OCI-LY7 (cell line): ENCODE data around the gene TCF20. TPM values are rescaled to one million over a fixed set of nuclear protein-coding genes. Genes with fewer than 3 reads are reported as not detected.

ENCODE experiments used
- BruUV-seq: library from RNA; stranded (reverse); fragments of 400-500 nt; replicated peaks from 2 replicates; lab custom pipeline; 2021; lab: Mats Ljungman, UMichigan
- CTCF ChIA-PET: fragments of 300-600 bp; sonication (Branson Sonifier 250); formaldehyde crosslinking; loops from one replicate; lab custom pipeline; 2022; ENCODE audit warnings: antibody characterized with exemption; ENCODE audit not compliant: unreplicated experiment; lab: Charles Lee
- POLR2A ChIA-PET: fragments of 300-600 bp; sonication (Branson Sonifier 250); formaldehyde crosslinking; loops from one replicate; lab custom pipeline; 2022; ENCODE audit warnings: antibody characterized with exemption; lab: Charles Lee
- DNase-seq: peaks from one replicate; pipeline ENCODE4 v3.0.0-alpha.2; 2015; ENCODE audit warnings: low spot score
- H2AFZ ChIP-seq: fragments of 200-600 bp; sonication (generic), shearing (Covaris generic); 2 replicates; pipeline ENCODE4 v1.6.1; 2014; ENCODE audit warnings: mild to moderate bottlenecking, antibody characterized with exemption, low read length, moderate library complexity
- H3K27ac ChIP-seq: fragments of 200-600 bp; sonication (generic); 2 replicates; pipeline ENCODE4 v1.5.1; 2014; ENCODE audit warnings: mixed run types, low read depth, mild to moderate bottlenecking, moderate library complexity, low read length, inconsistent platforms; ENCODE audit not compliant: poor library complexity, severe bottlenecking
- H3K36me3 ChIP-seq: fragments of 200-600 bp; sonication (generic); 2 replicates; pipeline ENCODE4 v1.6.1; 2014; ENCODE audit warnings: mild to moderate bottlenecking, antibody characterized with exemption, low read length, moderate library complexity, mixed read lengths; ENCODE audit not compliant: insufficient read depth
- H3K4me1 ChIP-seq: fragments of 200-600 bp; sonication (generic); 2 replicates; pipeline ENCODE4 v1.5.1; 2014; ENCODE audit warnings: mild to moderate bottlenecking, low read length; ENCODE audit not compliant: insufficient read depth, poor library complexity, severe bottlenecking
- H3K4me2 ChIP-seq: fragments of 200-600 bp; sonication (generic); 2 replicates; pipeline ENCODE4 v1.6.1; 2014; ENCODE audit warnings: mild to moderate bottlenecking, low read length
- H3K4me3 ChIP-seq: fragments of 200-600 bp; sonication (generic); 2 replicates; pipeline ENCODE4 v1.5.1; 2014; ENCODE audit warnings: mild to moderate bottlenecking, low read depth, low read length; ENCODE audit not compliant: poor library complexity, severe bottlenecking
- H3K79me2 ChIP-seq: fragments of 200-600 bp; sonication (generic); 2 replicates; pipeline ENCODE4 v1.6.1; 2016; ENCODE audit warnings: low read depth, mild to moderate bottlenecking, low read length, moderate library complexity, mixed read lengths; ENCODE audit not compliant: insufficient read depth
- H3K9me2 ChIP-seq: fragments of 200-600 bp; sonication (generic); 2 replicates; pipeline ENCODE4 v1.6.1; 2016; ENCODE audit warnings: mild to moderate bottlenecking, low read length, mixed read lengths; ENCODE audit not compliant: insufficient read depth
- H3K9me3 ChIP-seq: fragments of 200-600 bp; sonication (generic); 2 replicates; pipeline ENCODE4 v1.6.1; 2014; ENCODE audit warnings: mild to moderate bottlenecking, mixed run types, low read length, mixed read lengths
- H4K20me1 ChIP-seq: fragments of 200-600 bp; sonication (generic); 2 replicates; pipeline ENCODE4 v1.6.1; 2014; ENCODE audit warnings: mild to moderate bottlenecking, antibody characterized with exemption, low read length, moderate library complexity, mixed read lengths; ENCODE audit not compliant: insufficient read depth
- EZH2phosphoT487 ChIP-seq: fragments of 200-600 bp; sonication (generic); IDR thresholded peaks from 2 replicates; pipeline ENCODE4 v1.6.1; 2018; ENCODE audit warnings: low read depth, borderline replicate concordance, mild to moderate bottlenecking, mixed run types, antibody characterized with exemption, low read length, moderate library complexity, mixed read lengths
- intact Hi-C: fragments of 100-400 bp; cut with micrococcal nuclease; formaldehyde crosslinking; loops from one replicate; pipeline ENCODE4 v1.10.0; 2022; ENCODE audit not compliant: unreplicated experiment
- total RNA-seq, 2 experiments: library from RNA; depleted of rRNA in 1 of 2; stranded (reverse); fragments of >200 nt in 1 of 2; shearing (Covaris generic) in 1 of 2; gene quantifications; 2 replicates each; pipeline ENCODE4 v1.2.3, GENCODE V29; 2014 to 2022
- TF ChIP-seq, protein P1 (sequence below): fragments of 200-600 bp; sonication (generic); conservative IDR thresholded peaks from 2 replicates; pipeline ENCODE4 v1.5.1; 2014; ENCODE audit warnings: mild to moderate bottlenecking, antibody characterized with exemption, low read length, moderate library complexity, mixed read lengths

The TCF20 gene
- total RNA-seq, 2 experiments from 2014 or later = 56.0 to 71.1 TPM

DNA sequence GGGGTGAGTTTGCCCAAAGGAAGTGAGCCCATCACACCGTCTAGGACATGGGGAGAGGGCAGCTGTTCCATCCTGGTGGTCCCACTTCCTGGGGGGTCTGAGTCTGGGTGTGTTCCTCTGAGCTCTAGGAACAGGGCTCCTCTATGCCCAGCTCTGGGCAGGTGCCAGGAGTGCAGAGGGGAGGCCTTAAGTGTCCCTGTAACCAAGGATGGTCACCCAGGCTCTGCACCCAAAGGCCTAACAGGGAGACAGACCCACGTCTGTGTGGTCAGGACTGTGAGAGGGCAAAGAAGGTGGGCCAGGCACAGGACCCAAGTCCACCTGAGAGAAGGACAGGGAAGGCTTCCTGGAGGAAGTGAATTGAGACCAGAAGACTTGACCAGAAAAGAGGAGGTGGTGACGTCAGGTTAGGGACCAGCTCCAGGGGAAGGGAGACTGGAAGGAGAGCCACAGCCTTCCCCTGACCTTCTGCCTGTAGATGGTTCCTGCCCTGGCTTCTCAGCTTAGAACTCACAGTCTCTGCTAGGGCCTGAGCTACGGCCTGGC lies 11.3 kb upstream of the TCF20 start:
- no peak for TF ChIP-seq EZH2phosphoT487
- TF ChIP-seq, protein P1, sequence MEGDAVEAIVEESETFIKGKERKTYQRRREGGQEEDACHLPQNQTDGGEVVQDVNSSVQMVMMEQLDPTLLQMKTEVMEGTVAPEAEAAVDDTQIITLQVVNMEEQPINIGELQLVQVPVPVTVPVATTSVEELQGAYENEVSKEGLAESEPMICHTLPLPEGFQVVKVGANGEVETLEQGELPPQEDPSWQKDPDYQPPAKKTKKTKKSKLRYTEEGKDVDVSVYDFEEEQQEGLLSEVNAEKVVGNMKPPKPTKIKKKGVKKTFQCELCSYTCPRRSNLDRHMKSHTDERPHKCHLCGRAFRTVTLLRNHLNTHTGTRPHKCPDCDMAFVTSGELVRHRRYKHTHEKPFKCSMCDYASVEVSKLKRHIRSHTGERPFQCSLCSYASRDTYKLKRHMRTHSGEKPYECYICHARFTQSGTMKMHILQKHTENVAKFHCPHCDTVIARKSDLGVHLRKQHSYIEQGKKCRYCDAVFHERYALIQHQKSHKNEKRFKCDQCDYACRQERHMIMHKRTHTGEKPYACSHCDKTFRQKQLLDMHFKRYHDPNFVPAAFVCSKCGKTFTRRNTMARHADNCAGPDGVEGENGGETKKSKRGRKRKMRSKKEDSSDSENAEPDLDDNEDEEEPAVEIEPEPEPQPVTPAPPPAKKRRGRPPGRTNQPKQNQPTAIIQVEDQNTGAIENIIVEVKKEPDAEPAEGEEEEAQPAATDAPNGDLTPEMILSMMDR = no peak
- Histone ChIP-seq H3K79me2 (no peaks in the 10 kb centered on the region), H3K9me3 (no peaks in the 10 kb centered on the region), H2AFZ (no peak overlapping the region), H3K9me2 (no peaks in the 10 kb centered on the region), H3K27ac (no peak overlapping the region), H3K4me3 (no peak overlapping the region), H3K36me3 (no peaks in the 10 kb centered on the region), H3K4me1 (peaks cover 28% of the 10 kb centered on the region), H3K4me2 (no peak overlapping the region), H4K20me1 (no peaks in the 10 kb centered on the region)
- DNase-seq = no peak
- intact Hi-C loops = no loop called here
- POLR2A ChIA-PET = no interaction called here
- CTCF ChIA-PET = no interaction called here
- BruUV-seq = no TSS peak

DNA sequence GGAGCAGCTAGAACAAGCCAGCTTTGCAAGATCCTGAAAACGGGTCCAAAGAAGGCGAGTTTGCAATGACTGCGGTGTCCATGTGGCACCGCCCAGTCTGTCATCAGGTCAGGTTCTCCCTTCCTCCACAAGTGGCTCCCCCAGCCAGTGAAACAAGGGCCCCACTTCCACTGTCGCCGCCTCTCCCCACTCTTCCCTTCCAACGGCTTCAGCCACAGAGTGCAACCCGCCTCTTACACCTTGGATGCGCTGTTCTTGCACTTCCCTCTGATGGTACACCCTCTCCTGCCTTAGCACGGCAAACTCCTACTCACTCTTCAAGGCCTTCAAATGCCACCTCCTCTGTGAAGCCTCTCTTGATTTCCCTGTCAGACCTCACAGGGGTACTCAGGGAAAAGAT lies 10.8 kb upstream of the TCF20 start:
- ChIA-PET POLR2A (no interaction called here), CTCF (no interaction called here)
- Histone ChIP-seq H3K27ac (no peak overlapping the region), H3K36me3 (no peaks in the 10 kb centered on the region), H3K79me2 (no peaks in the 10 kb centered on the region), H3K4me3 (no peak overlapping the region), H3K4me2 (no peak overlapping the region), H2AFZ (no peak overlapping the region), H3K9me2 (no peaks in the 10 kb centered on the region), H4K20me1 (no peaks in the 10 kb centered on the region), H3K4me1 (peaks cover 23% of the 10 kb centered on the region), H3K9me3 (no peaks in the 10 kb centered on the region)
- BruUV-seq = no TSS peak
- no peak for TF ChIP-seq EZH2phosphoT487
- TF ChIP-seq, protein P1 = no peak
- no peak for DNase-seq
- intact Hi-C loops = no loop called here

DNA sequence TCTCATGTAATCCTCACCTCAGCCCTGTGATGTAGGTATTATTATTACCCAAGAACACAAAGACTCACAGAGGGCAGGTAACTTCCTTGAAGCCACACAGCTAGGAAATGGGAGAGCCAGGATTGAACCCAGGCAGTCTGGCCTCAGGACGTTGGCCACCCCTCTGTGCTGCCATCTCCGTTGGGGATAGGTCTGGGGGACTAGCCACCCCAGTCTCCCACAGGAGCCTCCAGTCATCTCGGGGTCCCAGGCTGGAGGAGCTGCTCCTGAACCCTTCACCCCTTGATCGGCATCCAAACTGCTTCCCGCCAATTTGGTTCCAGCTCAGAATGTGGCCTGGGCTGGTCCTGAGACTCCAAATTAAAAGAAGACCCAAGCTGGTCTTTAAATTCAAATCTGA lies 10.4 kb upstream of the TCF20 start:
- intact Hi-C loops = no loop called here
- CTCF ChIA-PET = no interaction called here

More for the DNA sequence above, 10.4 kb upstream of the TCF20 start:
- POLR2A ChIA-PET = interaction anchor here (0.6 kb wide), 1 partner anchor 15 kb away, joined by 4 read pairs; no protein-coding TSS in a partner anchor
- Histone ChIP-seq H2AFZ (no peak overlapping the region), H3K4me2 (no peak overlapping the region), H3K9me2 (no peaks in the 10 kb centered on the region), H3K79me2 (no peaks in the 10 kb centered on the region), H3K36me3 (no peaks in the 10 kb centered on the region), H3K4me3 (no peak overlapping the region), H3K9me3 (no peaks in the 10 kb centered on the region), H4K20me1 (no peaks in the 10 kb centered on the region), H3K27ac (no peak overlapping the region), H3K4me1 (peaks cover 20% of the 10 kb centered on the region)
- no TSS peak for BruUV-seq
- TF ChIP-seq, protein P1 = no peak
- no peak for TF ChIP-seq EZH2phosphoT487
- DNase-seq = no peak
